Lung (tissue), 16 donors: ENCODE measurements around the gene PHETA1. TPM values are rescaled to one million over a fixed set of nuclear protein-coding genes. Genes with fewer than 3 reads are reported as not detected.

Experiments used
- ATAC-seq: fragments of 200-7000 bp; cut with Tn5 transposase; one replicate; pipeline ENCODE4 v1.9.1; 2020; ENCODE audit warnings: moderate number of reproducible peaks; ENCODE audit not compliant: insufficient read depth, low FRiP score
- DNase-seq, 3 donors: peaks; one replicate each; pipeline ENCODE4 v3.0.0-alpha.2; 2013 to 2017
- H3K27ac ChIP-seq, 2 donors: one replicate each; pipeline ENCODE4 v1.5.1; 2013; ENCODE audit warnings: mild to moderate bottlenecking in 2 of 2, moderate library complexity in 2 of 2, control low read depth in 1 of 2, inconsistent platforms in 1 of 2, low read depth in 1 of 2, low read length in 1 of 2
- H3K27me3 ChIP-seq, 3 donors: one replicate each; pipeline ENCODE4 v1.5.1; 2013; ENCODE audit warnings: low read length in 2 of 3; ENCODE audit not compliant: control insufficient read depth in 3 of 3, insufficient read depth in 3 of 3
- H3K36me3 ChIP-seq, 4 donors: one replicate each; pipeline ENCODE4 v1.5.1; 2013; ENCODE audit warnings: low read length in 4 of 4, mild to moderate bottlenecking in 1 of 4, moderate library complexity in 1 of 4; ENCODE audit not compliant: control insufficient read depth in 4 of 4, insufficient read depth in 4 of 4
- H3K4me1 ChIP-seq, 5 donors: one replicate each; pipeline ENCODE4 v1.5.1; 2013; ENCODE audit warnings: low read length in 5 of 5, mild to moderate bottlenecking in 2 of 5, moderate library complexity in 1 of 5; ENCODE audit not compliant: control insufficient read depth in 5 of 5, insufficient read depth in 5 of 5
- H3K4me3 ChIP-seq: one replicate; pipeline ENCODE4 v1.5.1; 2013; ENCODE audit warnings: mild to moderate bottlenecking, control low read depth, moderate library complexity
- H3K9ac ChIP-seq, 2 donors: one replicate each; pipeline ENCODE4 v1.5.1; 2013; ENCODE audit warnings: low read length in 2 of 2, control low read depth in 1 of 2; ENCODE audit not compliant: insufficient read depth in 1 of 2
- H3K9me3 ChIP-seq, 4 donors: one replicate each; pipeline ENCODE4 v1.5.1; 2013; ENCODE audit warnings: low read length in 3 of 4, mild to moderate bottlenecking in 1 of 4, moderate library complexity in 1 of 4; ENCODE audit not compliant: control insufficient read depth in 4 of 4, insufficient read depth in 3 of 4
- WGBS, 2 donors: extraction: QIAGEN DNeasy Blood & Tissue Kit; methylation state at CpG; one replicate each; pipeline ENCODE4 v1.1.7; 2013; 5-methylcytosine and 5-hydroxymethylcytosine counted together
- long read RNA-seq, 5 donors: transcript quantifications; one replicate each; lab custom pipeline, GENCODE V29; 2026
- polyA plus RNA-seq, 2 donors: library from polyadenylated mRNA; stranded (reverse); fragments of 200-250 nt; gene quantifications; one replicate each; pipeline ENCODE4 v1.2.1, GENCODE V29; 2013
- total RNA-seq, 2 donors: library from RNA; depleted of rRNA in 1 of 2; stranded (reverse); fragments of >200 nt in 1 of 2; gene quantifications; one replicate each; pipeline ENCODE4 v1.2.1, GENCODE V29; 2014 to 2021
- TF ChIP-seq, protein P1 (sequence below): IDR thresholded peaks from 2 replicates; pipeline ENCODE4 v1.5.1; 2012; ENCODE audit warnings: mild to moderate bottlenecking; ENCODE audit errors: control extremely low read depth, extremely low read depth
- donor health status: control.
- donor health status: control.
- donor health status: Bipolar disorder and iron deficiency.
- donor health status: healthy.
- donor health status: DM: yes; HTN: yes; CAD: no.

The PHETA1 gene, protein sequence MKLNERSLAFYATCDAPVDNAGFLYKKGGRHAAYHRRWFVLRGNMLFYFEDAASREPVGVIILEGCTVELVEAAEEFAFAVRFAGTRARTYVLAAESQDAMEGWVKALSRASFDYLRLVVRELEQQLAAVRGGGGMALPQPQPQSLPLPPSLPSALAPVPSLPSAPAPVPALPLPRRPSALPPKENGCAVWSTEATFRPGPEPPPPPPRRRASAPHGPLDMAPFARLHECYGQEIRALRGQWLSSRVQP
- total RNA-seq (10 to 100 TPM in 1 of 2 donors, 1 to 10 TPM in 1; 3.1 to 15.4 TPM), polyA plus RNA-seq (10 to 100 TPM; 12.1 to 14.3 TPM)
- long read RNA-seq, donor 1, partial matches to known transcripts, result 0 of 8 reads
- long read RNA-seq, donor 1, other reads (novel, unspliced or antisense), result 7 of 8 reads
- long read RNA-seq, donor 2, result 0 reads
- long read RNA-seq, donor 3, result 0 reads
- long read RNA-seq, donor 4, result 0 reads
- long read RNA-seq, donor 5, partial matches to known transcripts, result 0 of 5 reads
- long read RNA-seq, donor 5, other reads (novel, unspliced or antisense), result 5 of 5 reads

DNA sequence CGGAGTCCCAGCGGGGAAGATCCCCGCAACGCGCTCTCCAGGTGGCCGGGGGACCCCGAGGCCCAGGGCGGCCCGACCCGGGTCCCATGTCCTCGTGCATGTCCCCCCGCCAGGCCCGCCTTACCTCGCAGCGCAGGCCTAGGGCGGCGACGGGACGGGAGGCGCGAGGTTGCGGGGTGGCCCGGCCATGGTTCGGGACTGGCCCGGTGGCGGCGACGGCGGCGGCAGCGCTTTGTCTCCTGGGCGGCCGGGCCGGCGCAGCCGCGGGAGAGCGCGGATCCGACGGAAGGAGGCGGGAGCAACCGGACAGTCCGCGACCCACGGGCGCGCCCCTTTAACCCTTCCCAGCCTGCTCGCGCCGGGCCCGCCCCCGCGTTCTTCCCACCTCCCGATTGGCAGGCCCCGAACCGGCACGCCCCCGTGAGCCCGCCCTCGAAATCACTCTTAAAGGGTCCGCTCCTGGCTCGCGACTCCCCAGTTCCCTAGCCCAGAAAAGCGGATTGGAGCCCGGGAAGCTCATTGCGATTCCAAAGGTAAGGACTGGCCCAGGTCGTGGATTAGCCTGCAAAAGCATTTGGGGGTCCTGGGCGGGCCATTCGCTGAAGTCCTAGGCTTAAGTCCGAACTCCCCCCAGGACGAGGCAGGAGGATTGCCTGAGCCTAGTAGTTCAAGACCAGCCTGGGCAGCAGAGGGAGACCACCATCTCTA is at the start of gene PHETA1:
PHETA1 (minus strand) TSS at position 308 of the 708 bp plus-strand sequence. CDS start 5,668 bp downstream, outside the sequence.
- Histone ChIP-seq H3K4me3 (peak within 1 kb of the TSS; percentile 90), H3K9me3 (no peaks in the 10 kb centered on the region), H3K27me3 (no peaks in the 10 kb centered on the region), H3K9ac (peak within 1 kb of the TSS; percentile 56 to 71), H3K27ac (peak within 1 kb of the TSS; percentile 64 to 90), H3K4me1 (peaks cover 0 to 20% (median 0%) of the 10 kb centered on the region in 5 donors), H3K36me3 (peaks cover 0 to 8% (median 3%) of the 10 kb centered on the region in 4 donors)
- TF ChIP-seq, protein P1, sequence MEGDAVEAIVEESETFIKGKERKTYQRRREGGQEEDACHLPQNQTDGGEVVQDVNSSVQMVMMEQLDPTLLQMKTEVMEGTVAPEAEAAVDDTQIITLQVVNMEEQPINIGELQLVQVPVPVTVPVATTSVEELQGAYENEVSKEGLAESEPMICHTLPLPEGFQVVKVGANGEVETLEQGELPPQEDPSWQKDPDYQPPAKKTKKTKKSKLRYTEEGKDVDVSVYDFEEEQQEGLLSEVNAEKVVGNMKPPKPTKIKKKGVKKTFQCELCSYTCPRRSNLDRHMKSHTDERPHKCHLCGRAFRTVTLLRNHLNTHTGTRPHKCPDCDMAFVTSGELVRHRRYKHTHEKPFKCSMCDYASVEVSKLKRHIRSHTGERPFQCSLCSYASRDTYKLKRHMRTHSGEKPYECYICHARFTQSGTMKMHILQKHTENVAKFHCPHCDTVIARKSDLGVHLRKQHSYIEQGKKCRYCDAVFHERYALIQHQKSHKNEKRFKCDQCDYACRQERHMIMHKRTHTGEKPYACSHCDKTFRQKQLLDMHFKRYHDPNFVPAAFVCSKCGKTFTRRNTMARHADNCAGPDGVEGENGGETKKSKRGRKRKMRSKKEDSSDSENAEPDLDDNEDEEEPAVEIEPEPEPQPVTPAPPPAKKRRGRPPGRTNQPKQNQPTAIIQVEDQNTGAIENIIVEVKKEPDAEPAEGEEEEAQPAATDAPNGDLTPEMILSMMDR, result peak; percentile 4
- WGBS, 2 donors, result 1% methylated on average over 45 to 72 of the region's 72 CpGs
- DNase-seq, result peak; percentile 91 to 95 (median 93)
- ATAC-seq, result peak; percentile 98

DNA sequence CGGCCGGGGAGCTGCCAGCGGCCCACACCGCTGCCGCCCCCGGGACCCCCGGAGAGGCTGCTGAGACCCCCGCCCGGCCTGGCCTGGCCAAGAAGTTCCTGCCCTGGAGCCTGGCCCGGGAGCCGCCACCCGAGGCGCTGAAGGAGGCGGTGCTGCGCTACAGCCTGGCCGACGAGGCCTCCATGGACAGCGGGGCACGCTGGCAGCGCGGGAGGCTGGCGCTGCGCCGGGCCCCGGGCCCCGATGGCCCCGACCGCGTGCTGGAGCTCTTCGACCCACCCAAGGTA is 49.6 kb upstream of the PHETA1 start:
- Histone ChIP-seq H3K9ac (no peak overlapping the region), H3K36me3 (peaks cover 0 to 34% (median 3%) of the 10 kb centered on the region in 4 donors), H3K27ac (no peak overlapping the region), H3K4me1 (peaks cover 0 to 7% (median 0%) of the 10 kb centered on the region in 5 donors), H3K9me3 (peaks cover 0 to 1% (median 0%) of the 10 kb centered on the region in 4 donors), H3K27me3 (no peaks in the 10 kb centered on the region), H3K4me3 (no peak overlapping the region)
- ATAC-seq, result no peak
- TF ChIP-seq, protein P1, result no peak
- no peak for DNase-seq
- 94 to 97% methylated on average over 28 to 30 of the region's 30 CpGs for WGBS, 2 donors

DNA sequence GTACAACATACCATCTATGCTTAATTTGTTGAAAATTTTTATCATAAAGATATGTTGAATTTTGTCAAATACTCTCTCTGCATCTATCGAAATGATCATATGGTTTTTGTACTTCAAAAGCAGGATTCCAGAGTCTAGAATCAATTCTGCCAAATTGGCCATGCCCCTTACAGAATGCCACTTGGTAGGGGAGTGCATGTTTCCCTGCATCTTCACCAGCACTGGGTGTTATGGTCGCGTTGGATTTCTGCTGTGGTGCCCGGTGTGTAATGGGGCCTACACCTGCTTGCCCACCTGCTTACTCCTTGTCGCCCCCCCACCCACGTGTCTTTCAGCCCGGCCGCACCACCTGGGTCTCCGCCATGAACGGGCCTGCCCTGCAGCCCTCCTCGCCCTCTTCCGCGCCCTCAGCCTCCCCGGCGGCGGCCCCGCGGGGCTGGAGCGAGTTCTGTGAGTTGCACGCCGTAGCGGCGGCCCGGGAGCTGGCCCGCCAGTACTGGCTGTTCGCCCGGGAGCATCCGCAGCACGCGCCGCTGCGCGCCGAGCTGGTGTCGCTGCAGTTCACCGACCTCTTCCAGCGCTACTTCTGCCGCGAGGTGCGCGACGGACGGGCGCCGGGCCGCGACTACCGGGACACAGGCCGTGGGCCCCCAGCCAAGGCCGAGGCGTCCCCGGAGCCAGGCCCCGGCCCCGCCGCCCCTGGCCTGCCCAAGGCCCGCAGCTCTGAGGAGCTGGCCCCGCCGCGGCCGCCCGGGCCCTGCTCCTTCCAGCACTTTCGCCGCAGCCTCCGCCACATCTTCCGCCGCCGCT is 49.1 kb upstream of the PHETA1 start:
- Histone ChIP-seq H3K27ac (no peak overlapping the region), H3K9ac (no peak overlapping the region), H3K36me3 (peaks cover 0 to 34% (median 3%) of the 10 kb centered on the region in 4 donors)

More for the DNA sequence above, 49.1 kb upstream of the PHETA1 start:
- Histone ChIP-seq H3K4me1 (peaks cover 0 to 10% (median 0%) of the 10 kb centered on the region in 5 donors), H3K4me3 (no peak overlapping the region), H3K9me3 (peaks cover 0 to 1% (median 0%) of the 10 kb centered on the region in 4 donors), H3K27me3 (no peaks in the 10 kb centered on the region)
- ATAC-seq (no peak), DNase-seq (no peak)
- TF ChIP-seq, protein P1, result no peak
- 93 to 98% methylated on average over 66 to 67 of the region's 67 CpGs for WGBS, 2 donors
